Measurements from ENCODE around the gene PPIH. TPM values are rescaled to one million over a fixed set of nuclear protein-coding genes. Genes with fewer than 3 reads are reported as not detected.

PPIH gene
- total and polyA plus RNA-seq, 2 of the 13 experiments (the other 11 are each of a cell fraction or from before 2014, with no cell fraction given): 29.9 to 72.6 TPM

GRCh38 chr1:42676534-42677087, 18.4 kb downstream of the PPIH start (continued):
- TF ChIP-seq ZNF280D (CRISPR knock-in tag; IDR thresholded peaks at IDR 0.05): no peak

DNA sequence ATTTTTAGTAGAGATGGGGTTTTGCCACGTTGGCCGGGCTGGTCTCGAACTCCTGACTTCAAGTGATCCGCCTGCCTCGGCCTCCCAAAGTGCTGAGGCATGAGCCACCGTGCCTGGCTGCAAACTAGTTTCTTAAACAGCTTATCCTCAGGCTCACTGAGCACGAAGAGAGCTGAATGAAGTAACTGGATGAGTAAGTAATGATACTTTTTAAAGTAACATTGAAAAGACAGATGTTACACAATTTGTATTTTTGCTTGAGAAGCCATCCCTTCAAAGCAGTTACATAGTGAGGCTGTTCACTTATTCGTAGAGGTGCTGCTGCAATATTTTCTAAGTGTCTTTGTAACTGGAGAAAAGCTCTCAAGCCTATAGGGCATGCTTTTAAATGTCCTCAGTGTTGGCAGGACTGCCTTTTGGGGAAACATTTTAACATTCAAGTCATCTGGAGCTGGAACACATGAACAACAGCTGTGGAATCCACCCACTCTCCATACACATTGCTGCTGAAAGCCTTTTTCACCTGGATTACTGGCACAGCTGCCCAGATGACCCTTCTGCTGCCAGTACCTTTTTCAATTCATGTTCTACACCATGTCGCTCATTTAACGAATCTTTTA, 21.3 kb downstream of the PPIH start:
- H3K4me2 ChIP-seq (ENCODE audit: low read depth, low read length): 0 out of 2 replicates have a peak overlapping the region, but pooled peaks have one; percentile 92
- H4K20me1 ChIP-seq (ENCODE audit: insufficient read depth, low read length): peaks cover 14% of the 10 kb centered on the region
- H3K4me1 ChIP-seq (ENCODE audit: insufficient read depth, low read length): peaks cover 22% of the 10 kb centered on the region
- intact Hi-C loops (cut with micrococcal nuclease; ENCODE audit: unreplicated experiment): no loop called here
- no peak overlapping the region for H2AFZ ChIP-seq (ENCODE audit: low read length)
- H3K27ac ChIP-seq (ENCODE audit: extremely low read length, insufficient read depth, low read length): no peak overlapping the region
- no peak for TF ChIP-seq ZNF383 (CRISPR knock-in tag; IDR thresholded peaks at IDR 0.05; ENCODE audit: borderline replicate concordance)
- TF ChIP-seq U2AF1 (optimal IDR thresholded peaks at IDR 0.05; ENCODE audit: low read depth, low read length): no peak
- H3K9ac ChIP-seq (ENCODE audit: insufficient read depth, low read depth, low read length): no peak overlapping the region
- no peaks in the 10 kb centered on the region; a peak in 1 of 5 replicates for H3K27me3 ChIP-seq (ENCODE audit: control insufficient read depth in 1 of 2, insufficient read depth in 2 of 2, low read length in 2 of 2)
- ChIA-PET CTCF (ENCODE audit: low intra/inter-chr PET ratio, low total read pairs) (no interaction called here), POLR2A (interaction anchor here (1.3 to 5.3 kb wide), 2 partner anchors 21 to 87 kb away, joined by 3 to 51 read pairs; partner anchors contain the start of genes C1orf50, P3H1 and PPIH)
- H3K79me2 ChIP-seq (ENCODE audit: insufficient read depth, low read length): peaks cover 36% of the 10 kb centered on the region
- in situ Hi-C loops (cut with HindIII; ENCODE audit: extremely low pct_ligation_motif_present, low pct_unique_long_range_greater_than_20kb): no loop called here
- BruUV-seq (replicated peaks): no TSS peak
- no peak for DNase-seq (ENCODE audit: low spot score)
- H3K9me3 ChIP-seq (ENCODE audit: low read length): no peaks in the 10 kb centered on the region
- peaks cover 3 to 12% of the 10 kb centered on the region in 2 experiments for H3K36me3 ChIP-seq (replicated peaks in 1 of 2; ENCODE audit: control insufficient read depth in 1 of 2, insufficient read depth in 2 of 2, low read length in 2 of 2)
- no peak overlapping the region for H3K4me3 ChIP-seq (replicated peaks in 1 of 3; ENCODE audit: insufficient read depth in 1 of 3, low read depth in 2 of 3, low read length in 3 of 3)
- no peak for ATAC-seq
- no peak for FAIRE-seq
- WGBS (ENCODE audit: low lambda C conversion rate): 92% methylated on average over 10 of the region's 10 CpGs
